OCI-LY3 (cell line): Measurements from ENCODE around the gene FAM111A.

Source experiments
- EZH2phosphoT487 ChIP-seq: fragments of 200-600 bp; shearing (Covaris generic); IDR thresholded peaks from 2 replicates; pipeline ENCODE4 v1.6.1; 2018; ENCODE audit warnings: antibody characterized with exemption, mixed run types, low read depth
- TF ChIP-seq, protein P1 (sequence below): fragments of 200-600, 300-600 bp; sonication (generic); IDR thresholded peaks from 2 replicates; pipeline ENCODE4 v1.5.1; 2014; ENCODE audit warnings: antibody characterized with exemption, low read length, low read depth

DNA sequence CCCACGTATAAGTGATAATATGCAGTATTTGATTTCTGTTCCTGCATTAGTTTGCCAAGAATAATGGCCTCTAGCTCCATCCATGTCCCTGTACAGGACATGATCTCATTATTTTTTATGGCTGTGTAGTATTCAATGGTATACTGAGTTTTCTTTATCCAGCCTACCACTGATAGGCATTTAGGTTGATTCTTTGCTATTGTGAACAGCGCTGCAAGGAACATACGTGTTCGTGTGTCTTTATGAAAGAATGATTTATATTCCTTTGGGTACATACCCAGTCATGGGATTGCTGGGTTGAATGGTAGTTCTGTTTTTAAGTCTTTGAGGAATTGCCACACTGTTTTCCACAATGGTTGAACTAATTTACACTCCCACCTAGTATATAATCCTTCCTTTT is 1.5 kb upstream of the FAM111A start:
- TF ChIP-seq, protein P1, sequence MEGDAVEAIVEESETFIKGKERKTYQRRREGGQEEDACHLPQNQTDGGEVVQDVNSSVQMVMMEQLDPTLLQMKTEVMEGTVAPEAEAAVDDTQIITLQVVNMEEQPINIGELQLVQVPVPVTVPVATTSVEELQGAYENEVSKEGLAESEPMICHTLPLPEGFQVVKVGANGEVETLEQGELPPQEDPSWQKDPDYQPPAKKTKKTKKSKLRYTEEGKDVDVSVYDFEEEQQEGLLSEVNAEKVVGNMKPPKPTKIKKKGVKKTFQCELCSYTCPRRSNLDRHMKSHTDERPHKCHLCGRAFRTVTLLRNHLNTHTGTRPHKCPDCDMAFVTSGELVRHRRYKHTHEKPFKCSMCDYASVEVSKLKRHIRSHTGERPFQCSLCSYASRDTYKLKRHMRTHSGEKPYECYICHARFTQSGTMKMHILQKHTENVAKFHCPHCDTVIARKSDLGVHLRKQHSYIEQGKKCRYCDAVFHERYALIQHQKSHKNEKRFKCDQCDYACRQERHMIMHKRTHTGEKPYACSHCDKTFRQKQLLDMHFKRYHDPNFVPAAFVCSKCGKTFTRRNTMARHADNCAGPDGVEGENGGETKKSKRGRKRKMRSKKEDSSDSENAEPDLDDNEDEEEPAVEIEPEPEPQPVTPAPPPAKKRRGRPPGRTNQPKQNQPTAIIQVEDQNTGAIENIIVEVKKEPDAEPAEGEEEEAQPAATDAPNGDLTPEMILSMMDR = no peak
- TF ChIP-seq EZH2phosphoT487 = no peak
